GM12878 (cell line): Measurements from ENCODE around the gene ALOX12. TPM values are rescaled to one million over a fixed set of nuclear protein-coding genes. Genes with fewer than 3 reads are reported as not detected.

ENCODE experiments used
- ATAC-seq: fragments of 200-7000 bp; cut with Tn5 transposase; 3 replicates; pipeline ENCODE4 v1.9.1; 2020; ENCODE audit warnings: mild to moderate bottlenecking, moderate library complexity
- BruUV-seq: library from RNA; stranded (reverse); fragments of 400-500 nt; replicated peaks from 2 replicates; lab custom pipeline; 2021; lab: Mats Ljungman, UMichigan
- CTCF ChIA-PET: fragments of 300-600 bp; sonication (Branson Sonifier 250); formaldehyde crosslinking; extraction: SDS; loops from one replicate; lab custom pipeline; 2021; ENCODE audit warnings: inconsistent platforms; lab: Yijun Ruan, JAX
- POLR2A ChIA-PET: fragments of 350-600 bp; formaldehyde crosslinking; extraction: SDS; loops from one replicate; lab custom pipeline; 2021; ENCODE audit warnings: inconsistent platforms; lab: Charles Lee
- RAD21 ChIA-PET: fragments of 300-600 bp; sonication (Branson Sonifier 250); formaldehyde crosslinking; loops from one replicate; lab custom pipeline; 2023; ENCODE audit warnings: antibody characterized with exemption; ENCODE audit not compliant: unreplicated experiment; lab: Charles Lee
- SMC1A ChIA-PET: fragments of 300-600 bp; sonication (Branson Sonifier 250); formaldehyde crosslinking; loops from one replicate; lab custom pipeline; 2023; ENCODE audit not compliant: unreplicated experiment, uncharacterized antibody; lab: Charles Lee
- DNase-seq: peaks from one replicate; pipeline ENCODE4 v3.0.0-alpha.2; 2011; ENCODE audit warnings: low read depth, low spot score
- FAIRE-seq: peaks from 3 replicates; lab custom pipeline; 2011; peaks lifted over from hg19 to GRCh38; lab: Jason Lieb, UNC
- H2AFZ ChIP-seq: 2 replicates; pipeline ENCODE4 v1.6.0; 2011; ENCODE audit warnings: low read depth, low read length, control low read depth; ENCODE audit not compliant: control insufficient read depth
- H3K27ac ChIP-seq: 2 replicates; pipeline ENCODE4 v1.5.1; 2011; ENCODE audit warnings: control low read depth; ENCODE audit not compliant: control insufficient read depth, insufficient read depth
- H3K27me3 ChIP-seq, 2 experiments: replicated peaks in 1 of 2; 2 replicates each; pipeline versions ENCODE4 v1.6.0 to v1.6.1; 2011; ENCODE audit warnings: low read length in 1 of 2; ENCODE audit not compliant: control insufficient read depth in 2 of 2, insufficient read depth in 2 of 2
- H3K36me3 ChIP-seq, 2 experiments: 2 replicates each; pipeline ENCODE4 v1.5.1; 2011; ENCODE audit warnings: low read length in 1 of 2; ENCODE audit not compliant: control insufficient read depth in 2 of 2, insufficient read depth in 2 of 2
- H3K4me1 ChIP-seq: 2 replicates; pipeline ENCODE4 v1.6.1; 2011; ENCODE audit warnings: mild to moderate bottlenecking, low read length, moderate library complexity, mixed read lengths; ENCODE audit not compliant: control insufficient read depth, insufficient read depth
- H3K4me2 ChIP-seq: 2 replicates; pipeline ENCODE4 v1.6.0; 2011; ENCODE audit warnings: control low read depth; ENCODE audit not compliant: control insufficient read depth, insufficient read depth
- H3K4me3 ChIP-seq: fragments of 200-600 bp; sonication (generic); 2 replicates; pipeline ENCODE4 v1.5.1; 2016
- H3K79me2 ChIP-seq: 2 replicates; pipeline ENCODE4 v1.6.0; 2011; ENCODE audit warnings: low read length; ENCODE audit not compliant: control insufficient read depth, insufficient read depth
- H3K9ac ChIP-seq: 2 replicates; pipeline ENCODE4 v1.8.0; 2011; ENCODE audit warnings: low read length, control low read depth, mixed read lengths; ENCODE audit not compliant: control insufficient read depth, insufficient read depth
- H3K9me3 ChIP-seq: replicated peaks from 3 replicates; pipeline ENCODE4 v1.5.1; 2011; ENCODE audit warnings: mild to moderate bottlenecking, low read length; ENCODE audit not compliant: control insufficient read depth, insufficient read depth
- H4K20me1 ChIP-seq: 2 replicates; pipeline ENCODE4 v1.6.0; 2011; ENCODE audit not compliant: control insufficient read depth, insufficient read depth
- IKZF1 ChIP-seq: fragments of 450-650 bp; conservative IDR thresholded peaks from 2 replicates; pipeline ENCODE4 v1.6.1; 2017; ENCODE audit warnings: antibody characterized with exemption, mild to moderate bottlenecking
- LARP7 ChIP-seq: fragments of 450-650 bp; IDR thresholded peaks from 2 replicates; pipeline ENCODE4 v1.6.1; 2017; ENCODE audit warnings: mild to moderate bottlenecking
- RB1 ChIP-seq: fragments of 450-650 bp; formaldehyde crosslinking; IDR thresholded peaks from 2 replicates; pipeline ENCODE4 v1.6.1; 2017; ENCODE audit warnings: mild to moderate bottlenecking, borderline replicate concordance
- SMAD1 ChIP-seq: fragments of 450-650 bp; IDR thresholded peaks from 2 replicates; pipeline ENCODE4 v1.6.1; 2018; ENCODE audit warnings: mild to moderate bottlenecking, low read depth; ENCODE audit not compliant: partially characterized antibody
- SREBF1 ChIP-seq: IDR thresholded peaks from 2 replicates; pipeline ENCODE4 v1.6.1; 2012; ENCODE audit warnings: mild to moderate bottlenecking, low read length
- YY1 ChIP-seq: IDR thresholded peaks from 2 replicates; pipeline ENCODE4 v1.6.1; 2011; ENCODE audit warnings: low read depth, mild to moderate bottlenecking, low read length
- ZNF274 ChIP-seq: IDR thresholded peaks from one replicate; pipeline ENCODE4 v1.8.0; 2011; ENCODE audit not compliant: insufficient read length, insufficient read depth
- WGBS: methylation state at CpG from one replicate; pipeline ENCODE4 v1.1.6; 2016; ENCODE audit warnings: low lambda C conversion rate; ENCODE audit not compliant: insufficient replicate concordance, insufficient coverage; ENCODE audit errors: missing lambda C conversion rate; 5-methylcytosine and 5-hydroxymethylcytosine counted together
- in situ Hi-C: fragments of 300-500 bp; cut with MboI; formaldehyde crosslinking; loops from 9 replicates; pipeline ENCODE4 v1.14.3; 2018; ENCODE audit warnings: mixed read lengths
- intact Hi-C: fragments of 100-400 bp; cut with micrococcal nuclease; formaldehyde crosslinking; loops from one replicate; pipeline ENCODE4 v1.14.2; 2022; ENCODE audit not compliant: unreplicated experiment
- polyA plus RNA-seq, 11 experiments: library from polyadenylated mRNA; depleted of rRNA in 4 of 11; unstranded in 6 of 11; stranded (reverse) in 5 of 11; fragments of >200 nt; fragmentation: Nextera tagmentation in 4 of 11; fragmentation: Illumina TruSeq in 1 of 11; extraction: Ambion mirVana in 4 of 11; extraction: Trizol in 1 of 11; gene quantifications; 1 replicate in 1 of 11; 2 replicates in 10 of 11; pipeline versions ENCODE4 v1.2.1 to v1.2.3, GENCODE V29; 2011 to 2016; ENCODE audit warnings: inconsistent platforms in 2 of 11, missing spikeins in 2 of 11, low read depth in 1 of 11
- total RNA-seq, 4 experiments: library from RNA; depleted of rRNA in 3 of 4; stranded (reverse); fragments of >200 nt in 3 of 4; fragmentation: Illumina TruSeq in 1 of 4; extraction: Trizol in 1 of 4; gene quantifications; 2 replicates each; pipeline versions ENCODE4 v1.2.1 to v1.2.3, GENCODE V29; 2013 to 2021
- TF ChIP-seq, protein P1 (sequence below): IDR thresholded peaks from 2 replicates; pipeline ENCODE4 v1.6.1; 2012; ENCODE audit warnings: low read length, inconsistent platforms
- TF ChIP-seq, protein P2 (sequence below): IDR thresholded peaks from 2 replicates; pipeline ENCODE4 v1.6.1; 2012; ENCODE audit warnings: mild to moderate bottlenecking, low read depth, low read length
- TF ChIP-seq, protein P3 (sequence below): fragments of 450-650 bp; formaldehyde crosslinking; IDR thresholded peaks from 2 replicates; pipeline ENCODE4 v1.5.0; 2022; ENCODE audit warnings: mild to moderate bottlenecking, missing genetic modification characterization
- TF ChIP-seq, protein P4 (sequence below): IDR thresholded peaks from 2 replicates; pipeline ENCODE4 v1.6.1; 2012; ENCODE audit warnings: low read depth, low read length, improper control_type of control experiment

ALOX12 gene
- total and polyA plus RNA-seq, 10 of the 15 experiments (the other 5 are each of a cell fraction or from before 2014, with no cell fraction given), result 0.23 to 0.82 (median 0.58) TPM; not detected in 6

DNA sequence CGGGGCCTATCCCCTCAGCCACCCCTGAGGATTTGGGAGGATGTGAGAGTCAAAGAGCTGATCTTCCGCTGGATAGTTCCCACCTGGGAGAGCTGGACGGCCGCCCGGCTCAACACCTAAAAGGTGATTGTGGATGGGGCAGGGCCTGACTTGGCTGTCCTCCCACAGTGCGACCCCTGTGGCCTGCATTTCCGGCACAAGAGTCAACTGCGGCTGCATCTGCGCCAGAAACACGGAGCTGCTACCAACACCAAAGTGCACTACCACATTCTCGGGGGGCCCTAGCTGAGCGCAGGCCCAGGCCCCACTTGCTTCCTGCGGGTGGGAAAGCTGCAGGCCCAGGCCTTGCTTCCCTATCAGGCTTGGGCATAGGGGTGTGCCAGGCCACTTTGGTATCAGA lies 31.5 kb downstream of the ALOX12 start:
- no peak overlapping the region for H3K4me3 ChIP-seq
- ChIA-PET RAD21 (no interaction called here), CTCF (no interaction called here)
- no peak for ATAC-seq
- TF ChIP-seq LARP7 (no peak), ZNF274 (no peak), RB1 (no peak), IKZF1 (no peak), SREBF1 (no peak), SMAD1 (no peak), YY1 (no peak)
- TF ChIP-seq, protein P1, sequence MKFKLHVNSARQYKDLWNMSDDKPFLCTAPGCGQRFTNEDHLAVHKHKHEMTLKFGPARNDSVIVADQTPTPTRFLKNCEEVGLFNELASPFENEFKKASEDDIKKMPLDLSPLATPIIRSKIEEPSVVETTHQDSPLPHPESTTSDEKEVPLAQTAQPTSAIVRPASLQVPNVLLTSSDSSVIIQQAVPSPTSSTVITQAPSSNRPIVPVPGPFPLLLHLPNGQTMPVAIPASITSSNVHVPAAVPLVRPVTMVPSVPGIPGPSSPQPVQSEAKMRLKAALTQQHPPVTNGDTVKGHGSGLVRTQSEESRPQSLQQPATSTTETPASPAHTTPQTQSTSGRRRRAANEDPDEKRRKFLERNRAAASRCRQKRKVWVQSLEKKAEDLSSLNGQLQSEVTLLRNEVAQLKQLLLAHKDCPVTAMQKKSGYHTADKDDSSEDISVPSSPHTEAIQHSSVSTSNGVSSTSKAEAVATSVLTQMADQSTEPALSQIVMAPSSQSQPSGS, result no peak
- TF ChIP-seq, protein P2, sequence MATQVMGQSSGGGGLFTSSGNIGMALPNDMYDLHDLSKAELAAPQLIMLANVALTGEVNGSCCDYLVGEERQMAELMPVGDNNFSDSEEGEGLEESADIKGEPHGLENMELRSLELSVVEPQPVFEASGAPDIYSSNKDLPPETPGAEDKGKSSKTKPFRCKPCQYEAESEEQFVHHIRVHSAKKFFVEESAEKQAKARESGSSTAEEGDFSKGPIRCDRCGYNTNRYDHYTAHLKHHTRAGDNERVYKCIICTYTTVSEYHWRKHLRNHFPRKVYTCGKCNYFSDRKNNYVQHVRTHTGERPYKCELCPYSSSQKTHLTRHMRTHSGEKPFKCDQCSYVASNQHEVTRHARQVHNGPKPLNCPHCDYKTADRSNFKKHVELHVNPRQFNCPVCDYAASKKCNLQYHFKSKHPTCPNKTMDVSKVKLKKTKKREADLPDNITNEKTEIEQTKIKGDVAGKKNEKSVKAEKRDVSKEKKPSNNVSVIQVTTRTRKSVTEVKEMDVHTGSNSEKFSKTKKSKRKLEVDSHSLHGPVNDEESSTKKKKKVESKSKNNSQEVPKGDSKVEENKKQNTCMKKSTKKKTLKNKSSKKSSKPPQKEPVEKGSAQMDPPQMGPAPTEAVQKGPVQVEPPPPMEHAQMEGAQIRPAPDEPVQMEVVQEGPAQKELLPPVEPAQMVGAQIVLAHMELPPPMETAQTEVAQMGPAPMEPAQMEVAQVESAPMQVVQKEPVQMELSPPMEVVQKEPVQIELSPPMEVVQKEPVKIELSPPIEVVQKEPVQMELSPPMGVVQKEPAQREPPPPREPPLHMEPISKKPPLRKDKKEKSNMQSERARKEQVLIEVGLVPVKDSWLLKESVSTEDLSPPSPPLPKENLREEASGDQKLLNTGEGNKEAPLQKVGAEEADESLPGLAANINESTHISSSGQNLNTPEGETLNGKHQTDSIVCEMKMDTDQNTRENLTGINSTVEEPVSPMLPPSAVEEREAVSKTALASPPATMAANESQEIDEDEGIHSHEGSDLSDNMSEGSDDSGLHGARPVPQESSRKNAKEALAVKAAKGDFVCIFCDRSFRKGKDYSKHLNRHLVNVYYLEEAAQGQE, result no peak
- TF ChIP-seq, protein P3, sequence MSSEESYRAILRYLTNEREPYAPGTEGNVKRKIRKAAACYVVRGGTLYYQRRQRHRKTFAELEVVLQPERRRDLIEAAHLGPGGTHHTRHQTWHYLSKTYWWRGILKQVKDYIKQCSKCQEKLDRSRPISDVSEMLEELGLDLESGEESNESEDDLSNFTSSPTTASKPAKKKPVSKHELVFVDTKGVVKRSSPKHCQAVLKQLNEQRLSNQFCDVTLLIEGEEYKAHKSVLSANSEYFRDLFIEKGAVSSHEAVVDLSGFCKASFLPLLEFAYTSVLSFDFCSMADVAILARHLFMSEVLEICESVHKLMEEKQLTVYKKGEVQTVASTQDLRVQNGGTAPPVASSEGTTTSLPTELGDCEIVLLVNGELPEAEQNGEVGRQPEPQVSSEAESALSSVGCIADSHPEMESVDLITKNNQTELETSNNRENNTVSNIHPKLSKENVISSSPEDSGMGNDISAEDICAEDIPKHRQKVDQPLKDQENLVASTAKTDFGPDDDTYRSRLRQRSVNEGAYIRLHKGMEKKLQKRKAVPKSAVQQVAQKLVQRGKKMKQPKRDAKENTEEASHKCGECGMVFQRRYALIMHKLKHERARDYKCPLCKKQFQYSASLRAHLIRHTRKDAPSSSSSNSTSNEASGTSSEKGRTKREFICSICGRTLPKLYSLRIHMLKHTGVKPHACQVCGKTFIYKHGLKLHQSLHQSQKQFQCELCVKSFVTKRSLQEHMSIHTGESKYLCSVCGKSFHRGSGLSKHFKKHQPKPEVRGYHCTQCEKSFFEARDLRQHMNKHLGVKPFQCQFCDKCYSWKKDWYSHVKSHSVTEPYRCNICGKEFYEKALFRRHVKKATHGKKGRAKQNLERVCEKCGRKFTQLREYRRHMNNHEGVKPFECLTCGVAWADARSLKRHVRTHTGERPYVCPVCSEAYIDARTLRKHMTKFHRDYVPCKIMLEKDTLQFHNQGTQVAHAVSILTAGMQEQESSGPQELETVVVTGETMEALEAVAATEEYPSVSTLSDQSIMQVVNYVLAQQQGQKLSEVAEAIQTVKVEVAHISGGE (CRISPR knock-in tag), result no peak
- TF ChIP-seq, protein P4, sequence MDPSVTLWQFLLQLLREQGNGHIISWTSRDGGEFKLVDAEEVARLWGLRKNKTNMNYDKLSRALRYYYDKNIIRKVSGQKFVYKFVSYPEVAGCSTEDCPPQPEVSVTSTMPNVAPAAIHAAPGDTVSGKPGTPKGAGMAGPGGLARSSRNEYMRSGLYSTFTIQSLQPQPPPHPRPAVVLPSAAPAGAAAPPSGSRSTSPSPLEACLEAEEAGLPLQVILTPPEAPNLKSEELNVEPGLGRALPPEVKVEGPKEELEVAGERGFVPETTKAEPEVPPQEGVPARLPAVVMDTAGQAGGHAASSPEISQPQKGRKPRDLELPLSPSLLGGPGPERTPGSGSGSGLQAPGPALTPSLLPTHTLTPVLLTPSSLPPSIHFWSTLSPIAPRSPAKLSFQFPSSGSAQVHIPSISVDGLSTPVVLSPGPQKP, result no peak
- TF ChIP-seq, all 136 proteins: peak for 0
- in situ Hi-C loops, result loop anchor here (25.0 kb wide), 1 partner anchor 535 kb away; the partner anchor contains the start of genes SENP3 and TNFSF13
- intact Hi-C loops, result no loop called here
- Histone ChIP-seq H4K20me1 (no peaks in the 10 kb centered on the region), H3K36me3 (no peaks in the 10 kb centered on the region), H3K9me3 (no peaks in the 10 kb centered on the region), H3K4me1 (peaks cover 15% of the 10 kb centered on the region), H3K27ac (no peak overlapping the region), H3K4me2 (no peak overlapping the region), H3K27me3 (no peaks in the 10 kb centered on the region), H3K79me2 (no peaks in the 10 kb centered on the region), H3K9ac (no peak overlapping the region), H2AFZ (no peak overlapping the region)
- DNase-seq, result no peak
- BruUV-seq, result no TSS peak
- FAIRE-seq, result no peak
- SMC1A ChIA-PET, result interaction anchor here (0.7 kb wide), 1 partner anchor 12 kb away, joined by 3 read pairs; no protein-coding TSS in a partner anchor
- POLR2A ChIA-PET, result interaction anchor here (0.5 kb wide), 1 partner anchor 105 kb away, joined by 3 read pairs; no protein-coding TSS in a partner anchor
- WGBS, result 82% methylated on average over 13 of the region's 13 CpGs
